Body of pancreas (tissue), 4 donors: ENCODE results near the gene GSK3B. TPM values are rescaled to one million over a fixed set of nuclear protein-coding genes. Genes with fewer than 3 reads are reported as not detected.

Experiments used
- ATAC-seq: fragments of 150-250 bp; one replicate; pipeline ENCODE4 v1.9.1; 2016
- DNase-seq, 4 donors: peaks; one replicate each; pipeline ENCODE4 v3.0.0-alpha.2; 2019
- H3K27ac ChIP-seq, 4 donors: fragments of 200-600 bp; sonication (generic); 1 replicate in 3 of 4; 2 replicates in 1 of 4; pipeline versions ENCODE4 v1.5.1 to v1.6.1; 2016 to 2019; ENCODE audit warnings: mild to moderate bottlenecking in 1 of 4, mixed read lengths in 1 of 4, moderate library complexity in 1 of 4
- H3K27me3 ChIP-seq, 2 donors: fragments of 200-600 bp; sonication (generic); one replicate each; pipeline ENCODE4 v1.6.0; 2016; ENCODE audit warnings: mild to moderate bottlenecking in 1 of 2
- H3K36me3 ChIP-seq, 2 donors: fragments of 200-600 bp; sonication (generic); replicated peaks in 1 of 2; 2 replicates each; pipeline ENCODE4 v1.5.1; 2016; ENCODE audit warnings: low read depth in 2 of 2; ENCODE audit not compliant: insufficient read depth in 1 of 2
- H3K4me1 ChIP-seq: fragments of 200-600 bp; sonication (generic); one replicate; pipeline ENCODE4 v1.6.0; 2016
- H3K4me3 ChIP-seq, 2 donors: fragments of 200-600 bp; sonication (generic); 1 replicate in 1 of 2; 2 replicates in 1 of 2; pipeline ENCODE4 v1.5.1; 2016 to 2019
- H3K9me3 ChIP-seq, 3 donors: fragments of 200-600 bp; sonication (generic); 1 replicate in 2 of 3; 2 replicates in 1 of 3; pipeline ENCODE4 v1.5.1; 2016
- CTCF ChIP-seq, 7 experiments: fragments of 450-650 bp in 4 of 7; fragments of 200-600 bp in 3 of 7; sonication (generic) in 3 of 7; IDR thresholded peaks; one replicate each; pipeline ENCODE4 v1.5.1; 2016 to 2019; ENCODE audit warnings: antibody characterized with exemption in 7 of 7
- POLR2A ChIP-seq, 3 donors: fragments of 450-650 bp; IDR thresholded peaks; one replicate each; pipeline ENCODE4 v1.6.1; 2016; ENCODE audit warnings: antibody characterized with exemption in 3 of 3, mild to moderate bottlenecking in 2 of 3
- WGBS, 2 donors: methylation state at CpG; one replicate each; pipeline ENCODE4 v1.1.5; 2017; 5-methylcytosine and 5-hydroxymethylcytosine counted together
- intact Hi-C: fragments of 100-400 bp; cut with DNase I; formaldehyde crosslinking; loops from one replicate; pipeline ENCODE4 v1.15.1; 2023
- total RNA-seq, 2 donors: library from RNA; depleted of rRNA; stranded (reverse); fragments of >200 nt; gene quantifications; one replicate each; pipeline ENCODE4 v1.1.0, GENCODE V29; 2016

GSK3B gene
- total RNA-seq = 10 to 100 TPM; 15.0 to 18.8 TPM

- H3K4me3 ChIP-seq = peak within 1 kb of the TSS; percentile 30 to 44
- no peaks in the 10 kb centered on the region for H3K27me3 ChIP-seq
- H3K27ac ChIP-seq = peak within 1 kb of the TSS; percentile 99 to 100 (median 100)
- ATAC-seq (peak; percentile 73), DNase-seq (peak; percentile 73 to 99 (median 76))
- H3K36me3 ChIP-seq = no peaks in the 10 kb centered on the region
- intact Hi-C loops = no loop called here
- TF ChIP-seq CTCF (IDR thresholded peaks at IDR 0.05) (no peak), POLR2A (IDR thresholded peaks at IDR 0.05) (peak; percentile 93 to 98 (median 95))
- WGBS, 2 donors = 0% methylated on average over 48 to 92 of the region's 94 CpGs
- no peaks in the 10 kb centered on the region for H3K9me3 ChIP-seq
- H3K4me1 ChIP-seq = peaks cover 41% of the 10 kb centered on the region
Measured at GRCh38 chr3:120093911-120094775, at the start of gene GSK3B. Gene GSK3B (minus strand): TSS chr3:120094447. CDS start chr3:120093434, 1,013 bp downstream.

GRCh38 chr3:120143676-120144075 lies 49.4 kb upstream of the GSK3B start:
- 89 to 91% methylated on average over 2 of the region's 2 CpGs for WGBS, 2 donors
- Histone ChIP-seq H3K27ac (peak overlapping the region in 1 of 4 donors; percentile 39), H3K4me3 (no peak overlapping the region), H3K9me3 (no peaks in the 10 kb centered on the region), H3K36me3 (no peaks in the 10 kb centered on the region), H3K4me1 (peaks cover 19% of the 10 kb centered on the region), H3K27me3 (no peaks in the 10 kb centered on the region)
- ATAC-seq (no peak), DNase-seq (no peak)
- intact Hi-C loops = no loop called here
- no peak for TF ChIP-seq CTCF (IDR thresholded peaks at IDR 0.05)
- TF ChIP-seq POLR2A (IDR thresholded peaks at IDR 0.05) = no peak

GRCh38 chr3:120142236-120142635 lies 48.0 kb upstream of the GSK3B start:
- Histone ChIP-seq H3K36me3 (no peaks in the 10 kb centered on the region), H3K27ac (no peak overlapping the region), H3K4me3 (no peak overlapping the region), H3K9me3 (no peaks in the 10 kb centered on the region), H3K4me1 (peaks cover 11% of the 10 kb centered on the region), H3K27me3 (no peaks in the 10 kb centered on the region)
- no peak for DNase-seq
- ATAC-seq = no peak
- TF ChIP-seq CTCF (IDR thresholded peaks at IDR 0.05) (no peak), POLR2A (IDR thresholded peaks at IDR 0.05) (no peak)
- intact Hi-C loops = no loop called here
- 78 to 83% methylated on average over 4 of the region's 4 CpGs for WGBS, 2 donors

- no peaks in the 10 kb centered on the region for H3K27me3 ChIP-seq
- no peaks in the 10 kb centered on the region for H3K36me3 ChIP-seq
- H3K27ac ChIP-seq = no peak overlapping the region
- DNase-seq (no peak), ATAC-seq (no peak)
- WGBS, 2 donors = 96 to 98% methylated on average over 16 to 34 of the region's 52 CpGs
- no peaks in the 10 kb centered on the region for H3K9me3 ChIP-seq
- TF ChIP-seq CTCF (IDR thresholded peaks at IDR 0.05) (no peak), POLR2A (IDR thresholded peaks at IDR 0.05) (no peak)
- intact Hi-C loops = no loop called here
- no peak overlapping the region for H3K4me3 ChIP-seq
- H3K4me1 ChIP-seq = peaks cover 8% of the 10 kb centered on the region
Measured at GRCh38 chr3:120140098-120140742, 46.0 kb upstream of the GSK3B start.
